Bronchial epithelial cell (primary cell): ENCODE measurements around the gene B3GALT6. TPM values are rescaled to one million over a fixed set of nuclear protein-coding genes. Genes with fewer than 3 reads are reported as not detected.

ENCODE experiments used
- DNase-seq: peaks from one replicate; pipeline ENCODE4 v3.0.0-alpha.2; 2010; ENCODE audit warnings: low read depth
- FAIRE-seq: peaks from 2 replicates; lab custom pipeline; 2011; peaks lifted over from hg19 to GRCh38; lab: Jason Lieb, UNC
- H3K27me3 ChIP-seq: 2 replicates; pipeline ENCODE4 v1.5.1; 2011; ENCODE audit warnings: low read length; ENCODE audit not compliant: control insufficient read depth, insufficient read depth
- H3K36me3 ChIP-seq: 2 replicates; pipeline ENCODE4 v1.5.1; 2011; ENCODE audit warnings: low read length; ENCODE audit not compliant: control insufficient read depth, insufficient read depth
- H3K4me3 ChIP-seq: 2 replicates; pipeline ENCODE4 v1.5.1; 2011; ENCODE audit warnings: mild to moderate bottlenecking, low read depth, low read length, control low read depth
- total RNA-seq: library from RNA; depleted of rRNA; stranded (reverse); fragments of >200 nt; gene quantifications from 2 replicates; pipeline ENCODE4 v1.2.1, GENCODE V29; 2014
- TF ChIP-seq, protein P1 (sequence below): IDR thresholded peaks from 2 replicates; pipeline ENCODE4 v1.5.1; 2011; ENCODE audit warnings: mild to moderate bottlenecking, moderate library complexity, low read length, control low read depth, inconsistent platforms; ENCODE audit not compliant: insufficient read depth, severe bottlenecking

The B3GALT6 gene
- total RNA-seq, 1 donor from 2014 or later = 24.5 TPM

DNA sequence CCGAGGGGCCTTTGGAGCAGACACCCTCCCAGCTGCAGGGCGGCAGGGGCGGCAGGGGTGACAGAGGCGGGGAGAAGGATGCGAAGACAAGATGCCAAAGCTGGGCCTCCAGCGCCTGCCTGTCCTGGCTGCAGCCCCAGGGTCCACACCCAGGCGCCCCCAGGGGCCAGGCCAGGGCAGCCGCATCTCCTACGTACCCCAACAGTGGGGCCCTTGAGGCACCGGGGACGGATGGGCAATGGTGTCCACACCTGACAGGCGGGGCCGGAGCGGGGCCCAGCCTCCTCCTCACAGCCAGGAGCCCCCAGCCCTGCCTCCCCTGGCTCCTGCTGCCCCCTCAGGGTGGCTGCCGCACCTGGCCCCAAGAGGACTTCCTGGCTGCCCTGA lies 7.2 kb downstream of the B3GALT6 start:
- H3K4me3 ChIP-seq = no peak overlapping the region
- TF ChIP-seq, protein P1, sequence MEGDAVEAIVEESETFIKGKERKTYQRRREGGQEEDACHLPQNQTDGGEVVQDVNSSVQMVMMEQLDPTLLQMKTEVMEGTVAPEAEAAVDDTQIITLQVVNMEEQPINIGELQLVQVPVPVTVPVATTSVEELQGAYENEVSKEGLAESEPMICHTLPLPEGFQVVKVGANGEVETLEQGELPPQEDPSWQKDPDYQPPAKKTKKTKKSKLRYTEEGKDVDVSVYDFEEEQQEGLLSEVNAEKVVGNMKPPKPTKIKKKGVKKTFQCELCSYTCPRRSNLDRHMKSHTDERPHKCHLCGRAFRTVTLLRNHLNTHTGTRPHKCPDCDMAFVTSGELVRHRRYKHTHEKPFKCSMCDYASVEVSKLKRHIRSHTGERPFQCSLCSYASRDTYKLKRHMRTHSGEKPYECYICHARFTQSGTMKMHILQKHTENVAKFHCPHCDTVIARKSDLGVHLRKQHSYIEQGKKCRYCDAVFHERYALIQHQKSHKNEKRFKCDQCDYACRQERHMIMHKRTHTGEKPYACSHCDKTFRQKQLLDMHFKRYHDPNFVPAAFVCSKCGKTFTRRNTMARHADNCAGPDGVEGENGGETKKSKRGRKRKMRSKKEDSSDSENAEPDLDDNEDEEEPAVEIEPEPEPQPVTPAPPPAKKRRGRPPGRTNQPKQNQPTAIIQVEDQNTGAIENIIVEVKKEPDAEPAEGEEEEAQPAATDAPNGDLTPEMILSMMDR = no peak
- H3K36me3 ChIP-seq = peaks cover 2% of the 10 kb centered on the region
- FAIRE-seq (no peak), DNase-seq (no peak)
- H3K27me3 ChIP-seq = no peaks in the 10 kb centered on the region

DNA sequence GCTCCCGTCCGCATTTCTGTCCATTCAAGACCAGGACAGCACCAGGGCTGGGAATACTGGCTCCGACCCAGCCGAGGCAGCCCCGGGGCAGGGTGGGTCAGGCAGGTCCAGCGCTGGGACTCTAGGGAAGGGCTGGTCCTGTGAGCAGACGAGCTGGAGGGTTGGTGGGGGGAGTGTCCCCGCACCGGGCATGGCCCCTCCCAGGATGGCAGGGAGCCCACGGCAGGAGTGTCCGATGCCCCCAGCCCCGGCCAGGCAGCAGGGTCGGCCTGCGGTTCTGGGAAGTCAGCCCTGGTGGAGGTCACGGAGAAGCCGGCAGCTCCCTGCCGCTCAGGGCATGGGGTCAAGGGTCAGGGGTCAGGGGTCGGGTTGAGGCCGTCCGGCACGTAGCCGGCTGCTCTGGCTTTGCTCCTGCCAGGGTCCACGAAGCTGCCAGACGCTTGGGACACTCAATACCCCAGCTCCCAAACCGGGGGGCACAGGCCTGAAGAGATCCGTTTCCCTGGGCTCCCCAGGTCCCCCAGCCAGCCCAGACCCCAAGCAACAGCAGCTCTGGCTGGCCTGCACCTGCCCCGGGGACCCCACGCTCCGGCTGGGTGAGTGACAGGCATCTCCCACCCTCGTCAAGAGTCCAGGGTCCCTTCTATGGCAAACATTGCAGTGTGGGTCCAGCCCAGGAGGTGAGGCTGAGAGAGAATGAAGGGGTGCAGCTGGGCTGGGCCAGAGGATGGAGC lies 7.7 kb downstream of the B3GALT6 start:
- DNase-seq (no peak), FAIRE-seq (no peak)
- H3K27me3 ChIP-seq = no peaks in the 10 kb centered on the region
- no peaks in the 10 kb centered on the region for H3K36me3 ChIP-seq
- no peak overlapping the region for H3K4me3 ChIP-seq
- TF ChIP-seq, protein P1 = no peak

DNA sequence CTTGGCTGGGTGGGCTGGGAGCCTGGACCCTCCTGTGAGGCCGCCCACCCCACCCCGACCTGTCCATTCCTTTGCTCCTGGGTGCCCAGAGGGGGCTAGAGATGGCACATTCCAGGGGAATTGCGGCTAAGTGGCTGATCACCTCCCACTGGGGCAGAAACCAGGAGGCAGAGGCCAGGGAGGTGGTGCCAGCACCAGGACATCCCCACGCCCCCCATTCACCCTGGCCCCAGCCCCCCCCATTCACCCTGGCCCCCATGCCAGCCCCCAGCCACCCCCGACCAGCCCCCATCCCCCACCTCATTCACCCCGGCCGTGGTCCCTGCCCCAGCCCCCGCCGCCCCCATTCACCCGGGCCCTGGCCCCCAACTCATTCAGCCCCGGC lies 8.3 kb downstream of the B3GALT6 start:
- no peak overlapping the region for H3K4me3 ChIP-seq
- FAIRE-seq (no peak), DNase-seq (no peak)
- TF ChIP-seq, protein P1 = no peak
- H3K27me3 ChIP-seq = no peaks in the 10 kb centered on the region
- H3K36me3 ChIP-seq = no peaks in the 10 kb centered on the region

DNA sequence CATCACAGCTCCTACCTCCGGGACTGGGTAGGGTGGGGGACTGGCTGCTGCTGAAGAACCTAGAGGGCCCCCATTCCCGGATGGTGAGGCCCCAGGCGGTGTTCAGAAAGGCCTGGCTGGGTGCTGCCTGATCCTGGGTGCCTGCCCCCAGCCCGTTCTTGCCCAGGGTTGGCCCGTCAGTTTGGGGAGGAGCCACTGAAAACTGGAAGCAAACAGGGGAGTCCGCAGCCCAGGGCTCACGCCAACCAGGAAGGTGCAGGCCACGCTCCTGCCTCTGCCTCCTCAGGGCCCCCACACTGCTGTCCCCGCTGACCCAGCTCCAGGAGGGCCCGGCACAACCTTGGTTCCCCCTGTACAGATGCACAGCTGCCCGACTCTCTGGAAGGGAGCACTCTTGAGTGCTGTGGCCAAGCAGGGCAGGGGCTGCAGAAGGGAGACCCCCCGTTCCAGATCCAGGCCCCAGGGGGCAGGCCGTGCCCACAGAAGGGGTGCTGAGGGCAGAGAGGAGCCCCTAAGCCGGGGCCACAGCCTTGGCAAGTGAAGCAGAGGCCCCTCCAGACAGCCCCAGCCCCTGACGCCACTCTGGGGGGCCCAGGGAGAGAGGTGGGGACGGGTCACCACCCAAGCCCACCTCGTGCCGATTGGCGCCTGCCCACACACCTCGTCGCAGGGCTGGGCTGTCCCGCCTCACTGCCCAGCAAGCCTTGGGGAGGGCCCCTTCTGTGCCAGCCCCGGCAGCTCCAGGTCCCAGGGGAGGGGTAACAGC lies 9.0 kb downstream of the B3GALT6 start:
- DNase-seq (no peak), FAIRE-seq (no peak)
- Histone ChIP-seq H3K27me3 (no peaks in the 10 kb centered on the region), H3K4me3 (no peak overlapping the region), H3K36me3 (no peaks in the 10 kb centered on the region)
- TF ChIP-seq, protein P1 = no peak

DNA sequence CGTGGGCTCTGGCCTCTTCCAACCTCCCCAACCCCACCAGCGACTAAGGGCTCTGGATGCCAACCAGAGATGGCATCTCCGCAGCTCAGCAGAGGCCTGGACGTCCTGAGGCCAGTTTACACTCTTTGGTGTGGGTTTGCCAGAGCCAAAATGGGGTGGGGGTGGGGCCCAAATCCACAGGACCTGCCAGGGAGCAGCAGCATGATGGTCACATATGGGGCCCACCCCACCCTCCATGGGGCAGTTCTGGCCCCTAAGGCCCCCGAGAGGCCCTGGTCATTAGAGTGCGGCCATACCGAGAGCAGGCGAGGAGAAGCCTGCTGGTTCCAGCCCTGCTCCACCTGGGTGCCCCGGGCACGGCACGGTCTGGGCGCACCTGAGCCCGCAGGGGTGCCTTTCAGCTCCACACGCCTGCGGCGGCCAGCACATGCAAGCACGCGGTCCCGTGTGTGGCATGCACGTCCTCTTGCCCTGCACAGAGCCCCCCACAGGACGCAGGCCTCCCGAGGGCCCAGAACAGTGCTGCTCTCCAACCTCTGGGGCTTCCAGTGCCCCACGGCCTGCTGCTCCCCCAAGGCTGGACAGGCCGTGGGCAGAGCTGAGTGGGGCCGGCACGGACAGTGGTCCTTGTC lies 9.7 kb downstream of the B3GALT6 start:
- no peaks in the 10 kb centered on the region for H3K27me3 ChIP-seq
- no peaks in the 10 kb centered on the region for H3K36me3 ChIP-seq
- DNase-seq = no peak
- TF ChIP-seq, protein P1 = no peak
- FAIRE-seq = no peak
- no peak overlapping the region for H3K4me3 ChIP-seq
